ENCODE data around the gene AKT3. TPM values are rescaled to one million over a fixed set of nuclear protein-coding genes. Genes with fewer than 3 reads are reported as not detected.

Gene AKT3
- total and polyA plus RNA-seq, 2 of the 8 experiments (the other 6 are each of a cell fraction or from before 2014, with no cell fraction given) = 6.0 to 36.4 TPM

- TF ChIP-seq PHF8 (conservative IDR thresholded peaks at IDR 0.05; ENCODE audit: low read depth, low read length) (no peak), POLR2AphosphoS5 (IDR thresholded peaks at IDR 0.05; ENCODE audit: low read depth, low read length) (no peak), KDM1A (IDR thresholded peaks at IDR 0.05; ENCODE audit: borderline replicate concordance, low read length) (no peak), YY1 (IDR thresholded peaks at IDR 0.05; ENCODE audit: low read depth, low read length) (no peak), GTF2F1 (IDR thresholded peaks at IDR 0.05; ENCODE audit: borderline replicate concordance, low read depth, low read length) (no peak), CTBP2 (IDR thresholded peaks at IDR 0.05; ENCODE audit: borderline replicate concordance, insufficient read depth, insufficient read length, low read length) (no peak), RNF2 (IDR thresholded peaks at IDR 0.05; ENCODE audit: borderline replicate concordance, low read depth, low read length, missing control alignments, poor library complexity, severe bottlenecking) (no peak)
These were observed 394.0 kb downstream of the AKT3 start (continued) for GRCh38 chr1:243455760-243456651.

All from H1 (cell line).